ENCODE results near the gene ARL5A. TPM values are rescaled to one million over a fixed set of nuclear protein-coding genes. Genes with fewer than 3 reads are reported as not detected.

The ARL5A gene
- total and polyA plus RNA-seq, 9 donors, result 11.6 to 41.4 (median 33.3) TPM

DNA sequence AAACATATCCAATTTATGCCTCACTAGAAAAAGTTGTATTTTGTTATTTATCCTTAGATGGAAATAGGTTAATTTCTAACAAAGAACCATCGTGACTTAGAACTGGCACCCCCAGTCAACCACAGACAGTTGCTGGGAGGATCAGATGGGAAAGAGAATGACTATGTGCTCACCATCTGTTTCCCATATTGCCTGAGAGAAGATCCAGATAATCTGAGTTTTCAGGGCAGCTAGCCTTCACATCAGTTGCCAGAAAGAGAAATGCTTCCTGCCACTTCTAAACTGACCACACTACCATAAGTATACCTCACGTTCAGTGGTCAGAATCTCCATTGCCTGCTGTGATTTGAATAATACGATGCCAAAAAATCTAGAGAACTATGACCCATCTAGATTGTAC is 65.5 kb downstream of the ARL5A start:
- WGBS, 3 donors, result 42 to 57% (median 45%) methylated on average over 3 of the region's 3 CpGs
- no peak for DNase-seq
- Histone ChIP-seq H3K27ac (no peak overlapping the region), H3K4me1 (ENCODE audit: insufficient read depth) (no peaks in the 10 kb centered on the region), H3K9me3 (no peaks in the 10 kb centered on the region), H3K4me3 (no peak overlapping the region), H3K27me3 (no peaks in the 10 kb centered on the region), H3K36me3 (no peaks in the 10 kb centered on the region)
- intact Hi-C loops (cut with DNase I), result loop anchor here in 1 of 4 donors (5.0 kb wide), 1 partner anchor 280 kb away; no protein-coding TSS in a partner anchor
- TF ChIP-seq, protein P1, sequence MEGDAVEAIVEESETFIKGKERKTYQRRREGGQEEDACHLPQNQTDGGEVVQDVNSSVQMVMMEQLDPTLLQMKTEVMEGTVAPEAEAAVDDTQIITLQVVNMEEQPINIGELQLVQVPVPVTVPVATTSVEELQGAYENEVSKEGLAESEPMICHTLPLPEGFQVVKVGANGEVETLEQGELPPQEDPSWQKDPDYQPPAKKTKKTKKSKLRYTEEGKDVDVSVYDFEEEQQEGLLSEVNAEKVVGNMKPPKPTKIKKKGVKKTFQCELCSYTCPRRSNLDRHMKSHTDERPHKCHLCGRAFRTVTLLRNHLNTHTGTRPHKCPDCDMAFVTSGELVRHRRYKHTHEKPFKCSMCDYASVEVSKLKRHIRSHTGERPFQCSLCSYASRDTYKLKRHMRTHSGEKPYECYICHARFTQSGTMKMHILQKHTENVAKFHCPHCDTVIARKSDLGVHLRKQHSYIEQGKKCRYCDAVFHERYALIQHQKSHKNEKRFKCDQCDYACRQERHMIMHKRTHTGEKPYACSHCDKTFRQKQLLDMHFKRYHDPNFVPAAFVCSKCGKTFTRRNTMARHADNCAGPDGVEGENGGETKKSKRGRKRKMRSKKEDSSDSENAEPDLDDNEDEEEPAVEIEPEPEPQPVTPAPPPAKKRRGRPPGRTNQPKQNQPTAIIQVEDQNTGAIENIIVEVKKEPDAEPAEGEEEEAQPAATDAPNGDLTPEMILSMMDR (IDR thresholded peaks at IDR 0.05), result no peak
- TF ChIP-seq EP300 (IDR thresholded peaks at IDR 0.05), result no peak

DNA sequence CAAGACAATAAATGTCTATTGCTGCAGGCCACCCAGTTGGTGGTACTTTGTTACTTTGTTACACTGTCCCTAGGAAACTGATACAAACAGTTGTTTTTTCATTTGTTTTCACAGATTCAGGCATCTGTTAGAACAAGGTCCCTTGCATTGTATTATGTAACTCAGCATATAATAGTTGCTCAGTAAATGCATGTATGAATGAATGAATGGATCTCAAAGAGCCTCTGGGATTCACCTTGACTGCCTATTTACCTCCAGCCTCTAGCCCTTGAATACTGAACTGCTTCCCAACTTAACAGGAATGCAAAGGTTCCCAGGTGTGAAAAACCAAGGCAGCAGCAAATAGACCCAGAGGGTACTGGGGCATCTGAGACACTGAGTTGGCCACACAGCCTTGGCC is 66.5 kb downstream of the ARL5A start:
- TF ChIP-seq EP300 (IDR thresholded peaks at IDR 0.05) (no peak), POLR2A (IDR thresholded peaks at IDR 0.05) (no peak)
- TF ChIP-seq, protein P1 (IDR thresholded peaks at IDR 0.05), result no peak
- no peaks in the 10 kb centered on the region for H3K4me1 ChIP-seq (ENCODE audit: insufficient read depth)
- intact Hi-C loops (cut with DNase I), result loop anchor here in 1 of 4 donors (5.0 kb wide), 1 partner anchor 279 kb away; no protein-coding TSS in a partner anchor
- H3K27me3 ChIP-seq, result no peaks in the 10 kb centered on the region
- H3K27ac ChIP-seq, result no peak overlapping the region
- no peaks in the 10 kb centered on the region for H3K9me3 ChIP-seq
- H3K36me3 ChIP-seq, result no peaks in the 10 kb centered on the region
- no peak for DNase-seq
- no peak overlapping the region for H3K4me3 ChIP-seq

DNA sequence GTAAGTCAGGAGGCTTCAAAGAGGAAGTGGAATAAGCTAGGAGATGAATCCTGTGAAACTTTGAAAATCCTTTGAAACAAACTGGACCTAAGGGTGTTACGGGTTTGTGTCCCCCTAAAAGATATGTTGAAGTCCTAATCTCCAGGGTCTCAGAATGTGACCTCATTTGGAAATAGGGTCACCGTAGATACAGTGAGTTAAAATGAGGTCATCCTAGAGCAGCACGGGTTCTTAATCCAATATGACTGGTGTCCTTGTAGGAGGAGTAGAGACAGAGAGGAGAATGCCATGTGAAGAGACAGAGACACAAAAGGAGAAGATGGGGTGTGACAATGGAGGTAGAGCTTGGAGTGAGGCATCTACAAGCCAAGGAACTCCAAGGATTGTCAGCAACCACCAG is 67.0 kb downstream of the ARL5A start:
- no peaks in the 10 kb centered on the region for H3K4me1 ChIP-seq (ENCODE audit: insufficient read depth)
- H3K36me3 ChIP-seq, result no peaks in the 10 kb centered on the region
- H3K9me3 ChIP-seq, result no peaks in the 10 kb centered on the region
- H3K27me3 ChIP-seq, result no peaks in the 10 kb centered on the region
- 73 to 82% (median 80%) methylated on average over 3 of the region's 3 CpGs for WGBS, 3 donors
- H3K4me3 ChIP-seq, result no peak overlapping the region
- intact Hi-C loops (cut with DNase I), result loop anchor here in 1 of 4 donors (5.0 kb wide), 1 partner anchor 279 kb away; no protein-coding TSS in a partner anchor
- H3K27ac ChIP-seq, result no peak overlapping the region
- DNase-seq, result no peak
- no peak for TF ChIP-seq EP300 (IDR thresholded peaks at IDR 0.05)
- TF ChIP-seq, protein P1 (IDR thresholded peaks at IDR 0.05), result no peak
- no peak for TF ChIP-seq POLR2A (IDR thresholded peaks at IDR 0.05)

DNA sequence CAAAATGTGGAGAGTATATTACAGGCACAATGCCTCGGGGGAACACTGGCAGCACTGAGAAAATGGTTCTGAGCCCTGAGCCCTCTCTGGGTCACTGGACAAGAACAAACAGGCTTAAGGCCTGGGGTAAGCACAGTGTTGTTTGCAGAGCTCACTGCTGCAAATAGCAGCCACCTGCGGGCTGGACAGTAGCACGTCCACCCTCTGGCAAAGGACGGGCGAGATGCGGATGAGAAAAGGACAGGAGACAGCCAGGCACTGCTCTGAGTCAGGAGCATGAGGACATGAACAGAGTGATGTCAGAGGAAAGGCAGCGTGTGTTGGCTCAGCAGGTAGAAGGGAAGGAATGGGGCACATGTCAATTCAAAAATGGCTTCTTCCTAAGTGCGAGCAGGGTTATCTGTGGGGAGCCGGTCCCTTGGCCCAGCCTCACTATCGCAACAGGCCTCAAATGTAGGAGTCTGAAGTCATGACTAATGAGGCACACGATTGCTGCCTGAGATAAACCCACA is 68.0 kb downstream of the ARL5A start:
- Histone ChIP-seq H3K4me3 (no peak overlapping the region), H3K27me3 (no peaks in the 10 kb centered on the region), H3K4me1 (ENCODE audit: insufficient read depth) (no peaks in the 10 kb centered on the region), H3K36me3 (no peaks in the 10 kb centered on the region), H3K9me3 (no peaks in the 10 kb centered on the region), H3K27ac (no peak overlapping the region)
- intact Hi-C loops (cut with DNase I), result loop anchor here in 1 of 4 donors (5.0 kb wide), 1 partner anchor 278 kb away; no protein-coding TSS in a partner anchor
- no peak for DNase-seq
- 61 to 68% (median 64%) methylated on average over 11 of the region's 11 CpGs for WGBS, 3 donors
- TF ChIP-seq EP300 (IDR thresholded peaks at IDR 0.05), result no peak
- TF ChIP-seq, protein P1 (IDR thresholded peaks at IDR 0.05), result no peak
- TF ChIP-seq POLR2A (IDR thresholded peaks at IDR 0.05), result no peak

Measured in ovary (tissue), 9 donors.